RWPE1 (cell line): ENCODE data around the gene DTWD2.

Source experiments
- CTCF ChIA-PET: fragments of 350-600 bp; sonication (Branson Sonifier 250); formaldehyde crosslinking; extraction: SDS; loops from one replicate; lab custom pipeline; 2021; lab: Yijun Ruan, JAX
- POLR2A ChIA-PET: fragments of 400-600 bp; formaldehyde crosslinking; extraction: SDS; loops from one replicate; lab custom pipeline; 2020; ENCODE audit warnings: antibody characterized with exemption; ENCODE audit not compliant: low non-redundant PET; lab: Yijun Ruan, JAX
- DNase-seq: peaks from one replicate; pipeline ENCODE4 v3.0.0; 2012; ENCODE audit warnings: low spot score
- H3K27ac ChIP-seq: fragments of 450-650 bp; 2 replicates; pipeline ENCODE4 v1.5.1; 2017
- CTCF ChIP-seq: fragments of 450-650 bp; conservative IDR thresholded peaks from 2 replicates; pipeline ENCODE4 v1.5.1; 2017; ENCODE audit warnings: low read depth, mild to moderate bottlenecking

Gene DTWD2

GRCh38 chr5:118906947-118907346 is 81.4 kb downstream of the DTWD2 start:
- no peak for DNase-seq
- TF ChIP-seq CTCF = no peak
- no peak overlapping the region for H3K27ac ChIP-seq
- POLR2A ChIA-PET = no interaction called here
- CTCF ChIA-PET = no interaction called here

GRCh38 chr5:118905196-118905595 is 83.2 kb downstream of the DTWD2 start:
- no peak for DNase-seq
- no peak for TF ChIP-seq CTCF
- POLR2A ChIA-PET = no interaction called here
- H3K27ac ChIP-seq = no peak overlapping the region
- CTCF ChIA-PET = no interaction called here

- POLR2A ChIA-PET = no interaction called here
- no peak overlapping the region for H3K27ac ChIP-seq
- TF ChIP-seq CTCF = no peak
- CTCF ChIA-PET = interaction anchor here (0.5 to 0.7 kb wide), 3 partner anchors 310 to 1027 kb away, joined by 3 to 4 read pairs (median 4); no protein-coding TSS in a partner anchor
- DNase-seq = no peak
Observed at GRCh38 chr5:118902656-118903438, 85.5 kb downstream of the DTWD2 start.

- no peak overlapping the region for H3K27ac ChIP-seq
- no peak for TF ChIP-seq CTCF
- ChIA-PET POLR2A (no interaction called here), CTCF (no interaction called here)
- no peak for DNase-seq
Observed at GRCh38 chr5:118894709-118895108, 93.6 kb downstream of the DTWD2 start.

- ChIA-PET CTCF (interaction anchor here (0.5 kb wide), 1 partner anchor 1221 kb away, joined by 3 read pairs; no protein-coding TSS in a partner anchor), POLR2A (no interaction called here)
- DNase-seq = no peak
- no peak for TF ChIP-seq CTCF
- no peak overlapping the region for H3K27ac ChIP-seq
Observed at GRCh38 chr5:118891252-118891651, 97.1 kb downstream of the DTWD2 start.

GRCh38 chr5:118889165-118889564 is 99.2 kb downstream of the DTWD2 start:
- POLR2A ChIA-PET = no interaction called here
- DNase-seq = no peak
- no peak overlapping the region for H3K27ac ChIP-seq
- no peak for TF ChIP-seq CTCF
- CTCF ChIA-PET = interaction anchor here (0.6 kb wide), 1 partner anchor 20 kb away, joined by 3 read pairs; no protein-coding TSS in a partner anchor
